Activated CD4-positive, alpha-beta T cell treated with anti-CD3 and anti-CD28 coated beads for 24 hours (primary cell): ENCODE measurements around the gene TRAF6.
"Not testable (repeated sequence)": the region's sequence is repeated elsewhere in the genome, so short reads cannot be mapped to it uniquely, and the experiment has no call there.

ENCODE experiments used
- DNase-seq, 2 donors: peaks; one replicate each; pipeline ENCODE4 v3.0.0-alpha.2; 2020; ENCODE audit warnings: low read depth in 2 of 2

TRAF6 gene, protein sequence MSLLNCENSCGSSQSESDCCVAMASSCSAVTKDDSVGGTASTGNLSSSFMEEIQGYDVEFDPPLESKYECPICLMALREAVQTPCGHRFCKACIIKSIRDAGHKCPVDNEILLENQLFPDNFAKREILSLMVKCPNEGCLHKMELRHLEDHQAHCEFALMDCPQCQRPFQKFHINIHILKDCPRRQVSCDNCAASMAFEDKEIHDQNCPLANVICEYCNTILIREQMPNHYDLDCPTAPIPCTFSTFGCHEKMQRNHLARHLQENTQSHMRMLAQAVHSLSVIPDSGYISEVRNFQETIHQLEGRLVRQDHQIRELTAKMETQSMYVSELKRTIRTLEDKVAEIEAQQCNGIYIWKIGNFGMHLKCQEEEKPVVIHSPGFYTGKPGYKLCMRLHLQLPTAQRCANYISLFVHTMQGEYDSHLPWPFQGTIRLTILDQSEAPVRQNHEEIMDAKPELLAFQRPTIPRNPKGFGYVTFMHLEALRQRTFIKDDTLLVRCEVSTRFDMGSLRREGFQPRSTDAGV

DNA sequence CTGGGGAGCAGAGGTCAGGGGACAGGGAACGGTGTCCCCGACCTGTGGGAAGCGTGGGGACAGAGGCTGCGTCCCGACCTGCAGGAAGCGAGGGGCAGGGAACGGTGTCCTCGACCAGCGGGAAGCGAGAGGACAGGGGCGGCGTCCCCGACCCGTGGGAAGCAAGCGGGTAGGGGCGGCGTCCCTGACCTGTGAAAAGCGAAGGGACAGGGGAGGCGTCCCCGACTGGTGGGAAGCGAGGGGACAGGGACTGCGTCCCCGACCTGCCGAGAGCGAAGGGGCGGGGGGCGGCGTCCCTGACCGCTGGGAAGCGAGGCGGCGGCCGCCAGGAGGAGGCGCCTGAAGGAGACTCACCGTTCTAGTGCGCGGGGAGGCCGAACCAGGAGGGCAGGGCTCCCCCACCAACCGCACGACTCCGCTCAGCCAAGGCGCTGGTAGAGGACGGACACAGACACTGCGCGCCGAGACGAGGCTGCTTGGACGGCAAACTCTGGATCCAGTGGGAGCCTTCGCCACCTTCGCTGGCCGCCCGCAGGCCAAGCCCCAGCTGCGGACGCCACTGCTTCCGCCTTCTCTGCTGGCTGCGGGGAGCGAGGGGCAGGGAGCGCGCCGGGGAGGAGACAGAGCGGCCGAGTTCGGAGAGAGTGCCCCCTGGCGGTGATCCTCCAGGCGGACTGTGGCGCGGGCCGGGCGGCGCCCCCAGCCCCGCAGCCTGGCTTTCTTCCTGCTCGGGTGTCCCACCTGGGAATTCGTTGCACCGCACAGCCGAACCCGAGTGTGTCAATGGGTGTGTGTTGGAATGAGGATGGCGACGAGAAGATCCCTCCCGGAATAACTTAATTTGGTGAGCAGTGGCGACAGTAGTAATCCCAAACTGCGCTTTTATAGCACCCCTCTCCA is at the start of gene TRAF6:
Gene TRAF6, minus strand, starts transcription at position 579 of the 900 bp plus-strand sequence. CDS start 8,757 bp downstream, outside the sequence.
- DNase-seq = peak; percentile 86 to 87

DNA sequence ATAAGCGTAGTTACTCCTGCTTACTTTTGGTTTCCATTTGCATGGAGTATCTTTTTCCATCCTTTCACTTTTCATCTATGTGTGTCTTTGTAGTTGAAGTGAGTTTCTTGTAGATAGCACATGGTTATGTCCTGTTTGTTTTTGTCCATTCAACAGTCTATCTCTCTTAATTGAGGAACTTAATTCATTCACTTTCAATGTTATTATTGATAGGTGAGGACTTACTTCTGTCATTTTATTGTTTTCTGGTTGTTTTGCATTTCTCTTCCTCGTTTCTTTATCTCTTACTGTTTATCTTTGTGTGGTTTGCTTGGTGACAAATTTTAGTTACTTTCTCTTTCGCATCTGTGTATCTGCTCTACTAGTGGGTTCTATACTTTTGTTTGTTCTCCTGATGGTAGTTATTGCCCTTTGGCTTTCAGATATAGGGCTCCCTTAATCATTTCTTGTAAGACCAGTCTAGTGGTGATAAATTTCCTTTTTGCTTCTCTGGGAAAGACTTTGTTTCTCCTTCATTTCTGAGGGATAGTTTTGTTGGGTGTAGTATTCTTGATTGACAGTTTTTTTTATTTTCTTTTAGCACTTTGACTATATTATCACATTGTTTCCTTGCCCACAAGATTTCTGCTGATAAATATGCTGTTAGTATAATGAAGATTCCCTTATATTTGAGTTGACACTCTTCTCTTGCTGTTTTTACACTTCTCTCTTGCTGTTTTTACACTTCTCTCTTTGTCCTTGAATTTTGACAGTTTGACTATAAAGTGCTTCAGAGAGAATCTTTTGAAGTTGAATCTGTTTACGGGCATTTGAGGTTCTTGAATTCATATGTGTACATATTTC is 48.7 kb upstream of the TRAF6 start:
- DNase-seq = no peak

DNA sequence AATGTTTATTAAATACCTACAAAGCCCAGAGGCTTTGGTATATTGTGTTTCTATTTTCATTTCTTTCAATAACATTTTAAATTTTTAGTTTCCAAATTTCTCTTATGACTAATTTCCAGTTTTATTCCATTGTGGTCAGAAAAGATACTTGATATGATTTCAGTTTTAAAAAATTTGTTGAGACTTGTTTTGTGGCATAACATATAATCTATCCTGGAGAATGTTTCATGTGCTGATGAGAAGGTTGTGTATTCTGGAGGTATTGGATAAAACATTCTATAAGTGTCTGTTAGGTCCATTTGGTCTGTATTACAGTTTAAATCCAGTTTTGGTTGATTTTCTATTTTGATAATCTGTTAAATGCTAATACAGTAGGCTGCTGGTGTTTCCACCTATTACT is 47.9 kb upstream of the TRAF6 start:
- DNase-seq = no peak

DNA sequence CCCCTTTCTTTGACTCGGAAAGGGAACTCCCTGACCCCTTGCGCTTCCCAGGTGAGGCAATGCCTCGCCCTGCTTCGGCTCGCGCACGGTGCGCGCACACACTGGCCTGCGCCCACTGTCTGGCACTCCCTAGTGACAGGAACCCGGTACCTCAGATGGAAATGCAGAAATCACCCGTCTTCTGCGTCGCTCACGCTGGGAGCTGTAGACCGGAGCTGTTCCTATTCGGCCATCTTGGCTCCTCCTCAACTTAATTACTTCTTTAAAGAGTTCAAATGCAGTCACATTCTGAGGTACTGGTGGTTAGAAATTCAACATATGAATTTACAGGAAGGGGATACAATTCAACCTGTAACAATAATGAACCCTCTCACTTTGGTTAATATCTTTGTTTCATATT is 47.3 kb upstream of the TRAF6 start:
- DNase-seq = not testable (repeated sequence)

DNA sequence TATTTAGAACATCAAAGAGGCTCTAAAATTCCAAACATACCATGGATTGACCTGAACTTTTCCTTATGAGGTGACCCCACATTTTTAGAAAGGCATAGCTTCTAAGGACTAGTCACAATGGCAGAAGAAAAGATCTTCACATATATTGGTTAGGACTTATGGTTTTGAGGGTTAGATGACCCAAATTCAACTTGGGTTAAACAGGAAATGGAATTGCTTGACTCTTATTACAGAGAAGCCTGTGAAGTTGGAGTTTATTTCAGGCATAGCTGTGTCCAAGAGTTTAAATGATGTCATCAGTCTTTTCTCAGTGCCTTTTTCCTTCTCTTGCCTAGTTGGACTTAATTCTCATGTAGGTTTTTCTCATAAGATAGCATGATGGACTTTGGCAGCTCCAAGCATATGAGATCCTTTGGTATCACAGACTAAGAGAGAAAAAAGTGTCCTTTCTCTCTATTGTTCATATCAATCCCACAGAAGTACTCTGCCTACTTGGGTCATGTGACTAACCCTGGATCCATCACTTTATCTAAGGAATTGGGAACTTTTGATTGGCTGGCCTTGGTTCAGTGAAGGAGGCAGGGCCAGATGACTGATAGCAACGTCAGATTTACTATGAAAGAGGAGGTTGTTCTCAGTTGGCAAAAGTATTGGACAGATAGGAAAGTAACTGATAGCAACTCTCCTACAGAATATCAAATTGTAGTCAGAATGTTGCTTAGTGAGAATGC is 40.5 kb upstream of the TRAF6 start:
- DNase-seq = no peak

DNA sequence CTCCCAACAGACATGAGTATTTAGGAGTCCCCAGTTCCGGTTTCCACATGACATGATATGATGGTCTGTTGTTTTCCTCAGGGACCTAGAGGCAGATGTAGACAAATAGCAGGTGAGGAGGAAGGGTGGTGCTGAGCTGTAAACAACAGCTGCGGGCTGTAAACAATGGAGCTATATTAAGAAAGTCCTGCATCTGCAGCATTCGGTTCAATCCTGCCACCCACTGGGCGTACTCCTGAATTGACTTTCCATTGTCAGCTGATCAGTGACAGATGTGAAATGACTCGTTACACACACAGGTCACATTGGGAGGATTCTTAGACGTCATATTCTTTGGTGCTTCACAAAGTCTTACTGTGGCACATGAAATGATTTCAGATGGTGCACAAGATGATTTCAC is 30.9 kb upstream of the TRAF6 start:
- DNase-seq = peak in 1 of 2 donors; percentile 2

DNA sequence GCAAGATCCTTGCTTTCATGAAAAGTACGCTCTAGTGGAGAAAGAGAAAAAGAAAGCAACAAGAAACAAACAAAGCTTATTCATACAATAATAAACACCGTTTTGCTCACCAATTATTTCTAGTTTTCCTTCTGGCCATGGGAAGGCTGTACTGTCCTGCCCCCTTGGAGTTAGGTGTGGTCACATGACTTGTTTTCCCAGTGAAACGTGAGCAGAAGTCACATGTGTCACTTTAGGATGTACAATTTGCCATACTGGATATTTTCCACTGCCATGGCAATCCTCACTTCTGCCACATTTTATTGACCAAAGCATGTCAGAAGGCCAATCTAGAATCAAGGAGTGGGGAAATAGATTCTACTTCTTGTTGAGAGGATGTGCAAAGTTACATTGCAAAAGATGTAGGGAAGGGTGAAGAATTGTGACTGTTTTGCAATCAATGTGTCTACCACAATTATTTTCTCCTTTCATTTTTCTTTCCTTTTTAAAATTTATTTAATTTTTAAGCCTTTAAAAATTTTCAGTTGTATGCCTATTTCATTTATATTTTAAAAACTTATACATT is 24.3 kb upstream of the TRAF6 start:
- no peak for DNase-seq

DNA sequence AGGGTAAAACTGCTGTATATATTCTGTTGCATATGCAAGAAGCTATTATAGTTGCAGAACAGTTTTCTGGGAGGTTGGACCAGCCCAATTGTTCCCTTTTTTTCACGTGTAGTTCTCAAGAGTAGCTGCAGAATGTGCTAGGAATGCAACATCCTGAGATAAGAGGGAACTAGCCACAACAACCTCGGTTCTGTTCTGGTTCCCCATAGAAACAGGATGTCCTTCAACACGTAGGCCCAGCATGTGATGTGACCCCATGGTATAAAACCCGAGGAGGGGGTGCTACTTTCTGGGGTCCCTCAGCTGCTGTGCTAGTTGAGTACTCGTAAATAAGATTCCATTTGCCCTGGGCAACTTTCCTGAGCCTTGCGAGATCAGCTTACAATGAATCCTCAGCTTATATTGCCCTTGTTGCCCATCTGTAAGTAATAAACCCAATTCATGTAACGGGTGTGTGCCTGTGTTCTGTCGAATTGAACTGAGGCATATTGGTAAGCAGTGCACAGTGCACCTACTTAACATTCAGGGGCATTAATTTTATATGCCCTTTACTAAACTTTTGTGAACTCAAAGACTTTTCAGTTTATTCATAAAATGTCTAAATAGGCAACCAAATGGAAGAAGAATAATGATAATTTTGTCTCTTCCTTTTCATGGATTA is 23.0 kb upstream of the TRAF6 start:
- no peak for DNase-seq

DNA sequence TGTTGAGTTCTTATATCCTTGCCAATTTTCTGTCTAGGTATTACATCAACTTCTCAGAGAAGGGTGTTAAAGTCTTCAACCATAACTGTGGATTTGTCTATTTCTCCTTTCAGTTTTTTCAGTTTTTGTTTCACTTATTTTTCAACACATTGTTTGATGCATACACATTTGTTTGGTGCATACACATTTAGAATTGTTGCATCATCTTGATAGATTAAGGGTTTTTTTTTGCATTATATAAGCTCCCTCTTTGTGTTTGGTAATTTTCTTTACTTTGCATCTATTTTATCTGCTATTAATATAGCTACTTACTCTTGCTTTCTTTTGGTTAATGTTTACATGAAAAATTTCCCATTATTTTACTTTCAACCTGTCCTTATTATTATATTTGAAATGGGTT is 20.8 kb upstream of the TRAF6 start:
- no peak for DNase-seq

DNA sequence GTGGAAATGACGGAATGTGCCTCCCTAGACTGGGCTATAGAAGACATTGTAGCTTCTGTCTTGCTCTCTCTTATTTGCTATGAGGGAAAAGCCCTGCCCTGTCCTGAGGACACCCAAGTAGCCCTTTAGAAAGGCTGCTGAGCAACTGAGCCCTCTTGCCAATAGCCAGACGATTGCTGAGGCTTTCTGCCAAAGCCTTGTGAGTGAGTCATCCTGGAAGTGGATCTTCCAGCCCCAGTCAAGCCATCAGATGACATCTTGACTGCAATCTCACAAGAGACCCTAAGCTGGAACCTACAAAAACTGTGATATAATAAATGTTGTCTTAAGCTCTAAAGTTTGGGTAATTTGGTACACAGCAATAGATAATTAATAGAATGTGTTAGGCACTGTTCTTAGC is 3.9 kb upstream of the TRAF6 start:
- DNase-seq = no peak

DNA sequence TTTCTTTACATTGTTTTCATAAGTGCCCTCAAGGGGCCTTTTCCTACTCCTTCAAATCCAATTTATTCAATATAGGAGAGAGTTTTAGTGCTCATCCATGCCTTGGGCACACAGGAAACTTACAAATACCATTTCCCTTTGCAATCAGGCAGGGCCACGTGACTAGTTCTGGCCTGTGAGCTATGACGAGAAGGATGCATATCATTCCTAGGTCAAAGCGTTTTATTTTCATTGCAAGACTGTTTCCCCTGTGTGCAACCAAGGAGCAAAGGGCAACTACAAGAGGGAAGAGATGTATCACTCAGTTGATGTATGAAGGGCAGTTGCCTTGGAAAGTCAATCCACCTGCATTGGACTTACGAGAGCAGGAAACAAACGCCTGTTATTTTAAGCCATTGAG is 1.9 kb upstream of the TRAF6 start:
- DNase-seq = no peak

DNA sequence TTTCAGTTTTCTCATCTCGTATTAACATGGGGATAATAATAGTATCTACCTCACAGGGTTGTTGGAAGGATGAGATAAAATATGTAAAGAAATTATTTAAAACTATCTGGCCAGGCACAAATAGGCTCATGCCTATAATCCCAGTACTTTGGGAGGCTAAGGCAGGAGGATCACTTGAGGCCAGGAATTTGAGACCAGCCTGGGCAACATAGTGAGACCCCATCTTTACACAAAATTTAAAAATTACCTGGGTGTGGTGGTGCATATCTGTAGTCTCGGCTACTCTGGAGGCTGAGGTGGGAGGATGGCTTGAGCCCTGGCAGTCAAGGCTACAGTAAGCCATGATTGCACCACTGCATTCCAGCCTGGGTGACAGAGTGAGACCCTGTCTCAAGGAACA is 990 bp upstream of the TRAF6 start:
- not testable (repeated sequence) for DNase-seq

DNA sequence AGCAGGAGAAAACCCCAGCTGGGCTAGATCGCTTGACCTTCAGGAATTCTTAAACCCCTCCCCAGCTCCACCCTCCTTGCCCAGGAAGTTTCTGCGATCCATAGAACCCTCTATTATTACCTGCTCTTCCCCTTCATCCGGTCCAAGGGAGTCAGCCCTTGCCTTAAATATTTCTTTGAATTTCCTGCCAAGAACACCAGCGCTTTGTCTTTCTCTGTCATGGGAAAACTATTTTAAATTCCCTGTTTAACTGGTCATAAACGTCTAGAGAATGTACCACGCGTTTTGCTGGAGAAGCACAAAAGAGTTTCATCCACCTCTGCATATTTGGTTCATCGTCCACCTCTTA is 496 bp upstream of the TRAF6 start:
- DNase-seq = no peak

DNA sequence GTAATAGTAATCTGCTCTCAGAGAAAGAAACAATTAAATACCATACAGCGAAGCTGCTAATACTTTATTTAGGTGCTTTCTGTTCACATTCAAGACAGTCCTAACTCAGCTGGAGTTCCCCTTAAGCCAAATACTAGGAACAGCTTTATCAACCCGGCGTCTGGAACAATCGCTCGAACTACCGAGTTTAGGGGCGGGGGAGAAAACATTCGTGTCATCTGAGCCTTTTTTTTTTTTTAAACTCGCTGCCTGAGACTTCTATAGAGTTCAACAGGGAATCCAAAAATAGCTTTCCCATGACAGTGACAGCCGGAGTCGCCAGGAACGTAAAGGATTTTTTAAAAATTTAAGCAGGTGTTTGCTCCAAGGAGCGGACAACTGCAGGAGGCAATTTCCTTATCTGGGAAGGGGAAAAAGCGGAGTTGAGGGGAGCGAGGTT is 852 bp downstream of the TRAF6 start:
- DNase-seq = no peak

DNA sequence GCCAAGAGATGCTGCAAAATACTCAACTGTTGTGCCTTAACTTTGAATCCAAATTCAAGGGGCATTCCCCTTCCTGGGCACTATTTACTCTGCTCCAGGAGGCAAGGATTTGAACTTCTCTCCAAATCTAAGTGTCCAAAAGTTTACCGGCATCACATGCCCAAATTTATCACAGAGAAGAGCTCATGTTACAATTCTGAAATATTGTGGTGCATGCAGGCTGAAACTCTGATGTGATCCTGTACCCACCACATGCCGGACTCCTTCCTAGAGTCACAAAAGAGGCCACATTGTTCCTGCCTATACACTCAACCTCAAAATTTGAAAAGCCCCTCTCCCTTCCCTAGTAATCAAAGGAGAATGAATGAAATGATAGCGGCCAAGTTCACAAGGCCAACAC is 1.3 kb downstream of the TRAF6 start:
- DNase-seq = no peak

DNA sequence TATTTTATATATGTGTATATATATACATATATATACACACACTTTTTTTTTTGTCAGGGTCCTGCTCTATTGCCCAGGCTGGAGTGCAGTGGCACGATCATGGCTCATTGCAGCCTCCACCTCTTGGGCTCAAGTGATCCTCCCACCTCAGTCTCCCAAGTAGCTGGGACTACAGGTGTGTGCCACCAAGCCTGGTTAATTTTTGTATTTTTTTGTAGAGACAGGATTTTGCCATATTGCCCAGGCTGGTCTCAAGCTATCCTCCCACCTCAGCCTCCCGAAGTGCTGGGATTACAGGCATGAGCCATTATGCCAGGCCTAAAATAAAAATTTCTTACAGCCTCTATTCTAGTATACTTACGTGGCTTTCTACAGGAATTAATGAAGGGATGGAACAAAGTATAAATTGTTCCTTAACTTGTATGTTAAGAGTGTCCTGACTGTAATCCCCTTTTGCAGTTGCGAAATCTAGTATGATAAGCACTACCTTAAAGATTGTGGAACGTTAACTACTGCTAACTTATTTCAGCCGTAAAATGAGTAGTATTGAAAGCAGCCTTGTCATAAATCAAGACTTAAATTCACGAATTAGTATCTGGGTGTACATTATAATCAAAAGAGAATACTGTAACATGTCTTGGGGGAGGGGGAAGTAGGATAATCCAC is 2.1 kb downstream of the TRAF6 start:
- no peak for DNase-seq

DNA sequence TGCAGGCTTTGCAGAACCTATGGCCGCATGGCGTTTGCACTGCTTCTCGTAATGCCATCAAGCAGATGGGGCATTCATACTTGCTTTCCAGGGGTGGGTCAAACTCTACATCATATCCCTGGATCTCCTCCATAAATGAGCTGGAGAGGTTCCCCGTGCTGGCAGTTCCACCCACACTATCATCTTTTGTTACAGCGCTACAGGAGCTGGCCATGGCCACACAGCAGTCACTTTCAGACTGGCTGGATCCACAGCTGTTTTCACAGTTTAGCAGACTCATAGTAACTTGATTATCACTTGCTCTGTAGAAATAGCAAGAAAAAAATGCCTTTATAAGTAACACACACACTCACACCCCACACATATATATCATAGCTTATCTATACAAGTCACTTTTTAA is 8.8 kb downstream of the TRAF6 start:
- no peak for DNase-seq

DNA sequence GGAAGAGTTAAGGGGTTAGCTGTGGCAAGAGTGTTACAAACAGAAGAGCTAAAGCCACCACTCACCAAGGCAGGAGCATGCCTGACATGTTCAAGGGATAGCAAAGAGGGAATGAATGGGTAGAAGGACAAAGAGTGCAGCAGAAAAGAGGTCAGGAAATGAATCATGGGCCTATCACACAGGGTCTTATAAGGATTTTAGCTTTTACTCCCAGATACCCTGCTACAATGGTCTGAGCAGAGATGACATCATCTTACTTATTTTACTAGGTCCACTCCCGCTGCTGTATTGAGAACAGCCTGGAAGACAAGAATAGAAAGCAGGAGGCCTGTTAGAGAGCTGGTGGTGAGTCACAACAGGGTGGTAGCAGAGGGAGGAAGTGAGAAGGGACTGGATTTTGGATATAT is 9.8 kb downstream of the TRAF6 start:
- DNase-seq = no peak

DNA sequence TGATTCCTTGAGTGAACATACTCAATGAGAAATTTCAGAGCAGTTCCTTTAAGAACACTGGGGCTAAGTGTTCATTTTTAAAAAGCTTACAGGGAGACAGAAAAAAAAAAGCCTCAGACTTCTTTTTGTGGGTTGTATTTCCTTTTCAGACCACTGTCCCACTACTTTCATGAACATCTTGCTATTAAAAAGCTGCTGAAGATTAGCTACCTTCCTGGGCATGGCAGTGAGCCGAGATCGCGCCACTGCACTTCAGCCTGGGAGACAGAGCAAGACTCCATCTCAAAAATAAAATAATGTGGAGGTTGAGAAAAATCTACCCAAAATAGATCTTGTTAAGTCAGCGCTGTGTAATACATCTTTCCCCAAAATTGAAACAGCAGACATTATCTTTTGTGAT is 10.8 kb downstream of the TRAF6 start:
- DNase-seq = no peak

DNA sequence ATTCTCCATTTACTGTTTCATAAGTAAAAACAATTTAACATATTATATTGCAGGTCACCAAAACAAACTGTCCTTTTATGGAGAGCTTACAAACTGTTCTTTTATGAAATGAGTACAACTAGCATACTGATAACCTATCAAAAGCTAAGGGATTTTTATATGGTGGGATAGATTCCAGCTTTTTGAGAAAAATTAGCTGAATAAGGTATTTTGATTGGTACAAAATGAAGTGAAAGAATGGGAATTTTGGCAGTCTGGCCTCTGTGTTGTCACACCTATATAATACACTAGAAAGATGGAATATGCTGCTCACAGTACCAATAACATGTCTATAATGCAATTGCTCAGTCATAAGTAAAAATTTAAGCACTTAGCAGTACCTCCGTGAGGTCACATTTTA is 11.4 kb downstream of the TRAF6 start:
- DNase-seq = no peak
